Osteoblast (primary cell): ENCODE measurements around the gene THTPA. TPM values are rescaled to one million over a fixed set of nuclear protein-coding genes. Genes with fewer than 3 reads are reported as not detected.
"Not testable (repeated sequence)": the region's sequence is repeated elsewhere in the genome, so short reads cannot be mapped to it uniquely, and the experiment has no call there.

ENCODE experiments used
- DNase-seq: peaks from one replicate; pipeline ENCODE4 v3.0.0; 2011; ENCODE audit warnings: low spot score, mixed read lengths; ENCODE audit not compliant: insufficient read length; ENCODE audit errors: missing footprints
- H2AFZ ChIP-seq: 2 replicates; pipeline ENCODE4 v1.6.0; 2011; ENCODE audit warnings: mild to moderate bottlenecking, low read length
- H3K27ac ChIP-seq: 2 replicates; pipeline ENCODE4 v1.5.1; 2011; ENCODE audit warnings: mild to moderate bottlenecking, low read depth, low read length, moderate library complexity
- H3K27me3 ChIP-seq: 2 replicates; pipeline ENCODE4 v1.6.0; 2012; ENCODE audit warnings: mild to moderate bottlenecking, control low read depth, inconsistent platforms, low read length, moderate library complexity; ENCODE audit not compliant: insufficient read depth
- H3K36me3 ChIP-seq: 2 replicates; pipeline ENCODE4 v1.5.1; 2011; ENCODE audit warnings: mild to moderate bottlenecking, low read length, control low read depth, moderate library complexity; ENCODE audit not compliant: insufficient read depth
- H3K4me1 ChIP-seq: 2 replicates; pipeline ENCODE4 v1.5.1; 2011; ENCODE audit warnings: mild to moderate bottlenecking, low read length, control low read depth, moderate library complexity; ENCODE audit not compliant: insufficient read depth
- H3K4me2 ChIP-seq: 2 replicates; pipeline ENCODE4 v1.6.0; 2011; ENCODE audit warnings: mild to moderate bottlenecking, low read length; ENCODE audit not compliant: insufficient read depth
- H3K4me3 ChIP-seq: fragments of 200-600 bp; sonication (generic); 3 replicates; pipeline ENCODE4 v1.5.1; 2012; ENCODE audit warnings: mild to moderate bottlenecking, low read length, inconsistent platforms; ENCODE audit not compliant: insufficient read depth
- H3K79me2 ChIP-seq: 2 replicates; pipeline ENCODE4 v1.6.0; 2012; ENCODE audit warnings: mild to moderate bottlenecking, low read length, control low read depth, inconsistent platforms; ENCODE audit not compliant: insufficient read depth
- H3K9me3 ChIP-seq: 2 replicates; pipeline ENCODE4 v1.5.1; 2011; ENCODE audit warnings: low read depth, low read length, control low read depth
- H4K20me1 ChIP-seq: 2 replicates; pipeline ENCODE4 v1.6.0; 2012; ENCODE audit warnings: mild to moderate bottlenecking, low read length, control low read depth; ENCODE audit not compliant: insufficient read depth
- total RNA-seq: library from RNA; depleted of rRNA; stranded (reverse); fragments of >200 nt; gene quantifications from 2 replicates; pipeline ENCODE4 v1.2.3, GENCODE V29; 2012
- TF ChIP-seq, protein P1 (sequence below): IDR thresholded peaks from 2 replicates; pipeline ENCODE4 v1.5.1; 2011; ENCODE audit warnings: mild to moderate bottlenecking, low read depth, low read length, moderate library complexity; ENCODE audit errors: extremely low read depth

THTPA gene
- total RNA-seq, 1 donor, result 27.5 TPM

DNA sequence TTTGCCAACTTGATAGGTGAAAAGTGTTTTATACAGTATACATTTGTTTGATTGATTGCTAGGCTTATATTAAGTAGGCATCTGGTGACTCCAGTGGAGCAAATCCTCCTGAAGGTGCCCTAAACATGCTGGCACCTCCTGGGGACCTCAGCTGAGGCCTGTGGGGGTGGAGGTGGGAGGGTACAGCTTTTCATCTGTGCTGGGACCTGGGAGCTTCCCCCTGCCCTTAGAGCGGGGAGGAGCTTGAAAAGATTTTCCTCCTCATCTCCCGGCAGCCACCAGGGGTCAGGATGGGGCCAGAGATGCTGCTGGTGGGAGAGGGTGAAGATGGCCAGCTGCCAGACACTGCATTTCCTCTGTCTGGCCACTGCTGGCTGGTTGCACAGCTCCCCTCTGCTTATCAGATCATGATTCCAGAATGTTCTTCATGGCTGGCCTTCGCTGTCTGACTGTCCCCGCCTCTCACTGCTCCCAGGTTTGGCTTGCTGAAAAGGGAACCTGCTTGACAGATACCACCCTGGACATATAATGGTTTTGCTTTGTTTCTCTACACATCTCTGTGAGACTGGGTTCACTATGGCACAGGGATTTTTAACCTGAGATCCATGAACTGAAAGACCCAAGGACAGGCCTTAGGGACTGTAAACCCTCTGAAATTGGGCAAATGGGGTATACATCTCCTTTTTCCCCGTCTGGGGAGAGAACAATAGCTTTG is 33.0 kb downstream of the THTPA start:
- TF ChIP-seq, protein P1, sequence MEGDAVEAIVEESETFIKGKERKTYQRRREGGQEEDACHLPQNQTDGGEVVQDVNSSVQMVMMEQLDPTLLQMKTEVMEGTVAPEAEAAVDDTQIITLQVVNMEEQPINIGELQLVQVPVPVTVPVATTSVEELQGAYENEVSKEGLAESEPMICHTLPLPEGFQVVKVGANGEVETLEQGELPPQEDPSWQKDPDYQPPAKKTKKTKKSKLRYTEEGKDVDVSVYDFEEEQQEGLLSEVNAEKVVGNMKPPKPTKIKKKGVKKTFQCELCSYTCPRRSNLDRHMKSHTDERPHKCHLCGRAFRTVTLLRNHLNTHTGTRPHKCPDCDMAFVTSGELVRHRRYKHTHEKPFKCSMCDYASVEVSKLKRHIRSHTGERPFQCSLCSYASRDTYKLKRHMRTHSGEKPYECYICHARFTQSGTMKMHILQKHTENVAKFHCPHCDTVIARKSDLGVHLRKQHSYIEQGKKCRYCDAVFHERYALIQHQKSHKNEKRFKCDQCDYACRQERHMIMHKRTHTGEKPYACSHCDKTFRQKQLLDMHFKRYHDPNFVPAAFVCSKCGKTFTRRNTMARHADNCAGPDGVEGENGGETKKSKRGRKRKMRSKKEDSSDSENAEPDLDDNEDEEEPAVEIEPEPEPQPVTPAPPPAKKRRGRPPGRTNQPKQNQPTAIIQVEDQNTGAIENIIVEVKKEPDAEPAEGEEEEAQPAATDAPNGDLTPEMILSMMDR, result peak; percentile 81
- H3K27ac ChIP-seq, result no peak overlapping the region
- no peaks in the 10 kb centered on the region for H3K4me1 ChIP-seq
- H3K4me3 ChIP-seq, result no peak overlapping the region
- peak; percentile 97 for DNase-seq
- H2AFZ ChIP-seq, result no peak overlapping the region
- no peaks in the 10 kb centered on the region for H3K27me3 ChIP-seq
- H4K20me1 ChIP-seq, result no peaks in the 10 kb centered on the region
- no peaks in the 10 kb centered on the region for H3K36me3 ChIP-seq
- no peaks in the 10 kb centered on the region for H3K9me3 ChIP-seq
- H3K4me2 ChIP-seq, result no peak overlapping the region
- no peaks in the 10 kb centered on the region for H3K79me2 ChIP-seq

DNA sequence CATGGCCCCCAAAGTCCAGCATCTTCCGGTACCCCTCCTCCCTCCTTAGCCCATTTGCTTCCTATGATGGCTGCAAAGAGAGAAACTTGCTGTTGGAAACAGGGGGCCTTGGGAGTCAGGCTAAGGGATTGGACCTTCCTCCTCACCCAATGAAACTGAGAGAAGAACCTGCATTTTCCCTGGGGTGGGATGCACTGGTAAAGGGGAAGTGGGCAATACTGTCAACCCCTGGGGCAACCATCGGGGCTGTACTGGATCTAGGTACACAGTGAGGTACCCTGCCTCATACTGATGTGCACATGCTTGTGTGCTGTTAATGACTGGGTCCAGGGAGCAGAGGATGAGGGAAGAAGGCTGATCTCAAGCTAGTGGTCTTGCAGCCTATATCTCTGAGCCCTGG is 33.5 kb downstream of the THTPA start:
- Histone ChIP-seq H3K27me3 (no peaks in the 10 kb centered on the region), H3K4me2 (no peak overlapping the region), H3K27ac (no peak overlapping the region), H3K4me1 (no peaks in the 10 kb centered on the region), H3K4me3 (no peak overlapping the region), H3K9me3 (no peaks in the 10 kb centered on the region), H3K36me3 (no peaks in the 10 kb centered on the region), H2AFZ (no peak overlapping the region), H3K79me2 (no peaks in the 10 kb centered on the region), H4K20me1 (no peaks in the 10 kb centered on the region)
- TF ChIP-seq, protein P1, result no peak
- no peak for DNase-seq

DNA sequence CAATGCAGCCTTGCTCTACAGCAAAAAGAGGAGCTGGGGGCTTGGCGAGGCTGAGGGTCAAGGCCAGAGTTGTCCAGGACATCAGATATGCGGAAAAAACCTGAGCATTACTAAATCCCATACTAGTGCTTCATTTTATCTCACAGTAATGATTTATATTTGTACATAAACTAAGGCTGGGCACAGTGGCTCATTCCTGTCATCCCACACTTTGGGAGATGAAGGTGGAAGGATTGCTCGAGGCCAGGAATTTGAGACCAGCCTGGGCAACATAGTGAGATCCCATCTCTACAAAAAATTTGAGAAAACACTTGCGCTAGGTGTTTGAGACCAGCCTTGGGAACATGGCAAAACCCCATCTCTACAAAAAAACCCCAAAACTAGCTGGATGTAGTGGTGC is 34.1 kb downstream of the THTPA start:
- Histone ChIP-seq H3K36me3 (no peaks in the 10 kb centered on the region), H3K4me1 (no peaks in the 10 kb centered on the region), H4K20me1 (no peaks in the 10 kb centered on the region), H3K4me3 (no peak overlapping the region), H3K27ac (no peak overlapping the region), H3K4me2 (no peak overlapping the region), H3K9me3 (no peaks in the 10 kb centered on the region), H2AFZ (no peak overlapping the region), H3K27me3 (no peaks in the 10 kb centered on the region), H3K79me2 (no peaks in the 10 kb centered on the region)
- TF ChIP-seq, protein P1, result no peak
- no peak for DNase-seq

DNA sequence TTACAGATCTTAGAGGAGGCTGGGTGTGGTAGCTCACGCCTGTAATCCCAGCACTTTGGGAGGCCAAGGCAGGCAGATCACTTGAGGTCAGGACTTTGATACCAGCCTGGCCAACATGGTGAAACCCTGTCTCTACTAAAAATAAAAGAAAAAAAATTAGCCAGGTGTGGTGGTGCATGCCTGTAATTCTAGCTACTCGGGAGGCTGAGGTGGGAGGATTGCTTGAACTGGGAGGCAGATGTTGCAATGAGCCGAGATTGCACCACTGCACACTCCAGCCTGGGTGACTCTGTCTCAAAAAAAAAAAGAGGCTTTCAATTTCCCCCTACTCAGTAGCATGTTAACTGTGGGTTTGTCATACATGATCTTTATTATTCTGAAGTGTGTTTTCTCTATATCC is 38.1 kb downstream of the THTPA start:
- H3K79me2 ChIP-seq, H4K20me1 ChIP-seq, H2AFZ ChIP-seq, H3K36me3 ChIP-seq, DNase-seq, H3K27ac ChIP-seq, H3K9me3 ChIP-seq, H3K4me1 ChIP-seq, H3K27me3 ChIP-seq, H3K4me2 ChIP-seq, H3K4me3 ChIP-seq: not testable (repeated sequence)
